ENCODE data around the gene GYG1.
A peak's percentile ranks its signal among the peaks of the same experiment; 100 is the strongest.

GYG1 gene

GRCh38 chr3:149021830-149022229 lies 30.5 kb downstream of the GYG1 start:
- no peak for TF ChIP-seq CTCF (IDR thresholded peaks at IDR 0.05; ENCODE audit: low read length, missing control alignments)
- no peak overlapping the region for H3K4me3 ChIP-seq (replicated peaks; ENCODE audit: low read depth, low read length)
- no peak for DNase-seq (ENCODE audit: low read depth)

- no peak for TF ChIP-seq CTCF (IDR thresholded peaks at IDR 0.05; ENCODE audit: low read length, missing control alignments)
- no peak overlapping the region for H3K4me3 ChIP-seq (replicated peaks; ENCODE audit: low read depth, low read length)
- no peak for DNase-seq (ENCODE audit: low read depth)
These were observed 32.6 kb downstream of the GYG1 start for GRCh38 chr3:149023951-149024350.

- no peak for TF ChIP-seq CTCF (IDR thresholded peaks at IDR 0.05; ENCODE audit: low read length, missing control alignments)
- no peak for DNase-seq (ENCODE audit: low read depth)
- H3K4me3 ChIP-seq (replicated peaks; ENCODE audit: low read depth, low read length): no peak overlapping the region
These were observed 35.4 kb downstream of the GYG1 start for GRCh38 chr3:149026718-149027117.

- no peak overlapping the region for H3K4me3 ChIP-seq (replicated peaks; ENCODE audit: low read depth, low read length)
- no peak for TF ChIP-seq CTCF (IDR thresholded peaks at IDR 0.05; ENCODE audit: low read length, missing control alignments)
- DNase-seq (ENCODE audit: low read depth): no peak
These were observed 39.8 kb downstream of the GYG1 start for GRCh38 chr3:149031096-149031495.

- no peak for DNase-seq (ENCODE audit: low read depth)
- H3K4me3 ChIP-seq (replicated peaks; ENCODE audit: low read depth, low read length): no peak overlapping the region
- no peak for TF ChIP-seq CTCF (IDR thresholded peaks at IDR 0.05; ENCODE audit: low read length, missing control alignments)
These were observed 46.3 kb downstream of the GYG1 start for GRCh38 chr3:149037684-149038083.

GRCh38 chr3:149038322-149038721 lies 47.0 kb downstream of the GYG1 start:
- no peak for DNase-seq (ENCODE audit: low read depth)
- no peak for TF ChIP-seq CTCF (IDR thresholded peaks at IDR 0.05; ENCODE audit: low read length, missing control alignments)
- H3K4me3 ChIP-seq (replicated peaks; ENCODE audit: low read depth, low read length): no peak overlapping the region

- peak; percentile 61 for DNase-seq (ENCODE audit: low read depth)
- no peak for TF ChIP-seq CTCF (IDR thresholded peaks at IDR 0.05; ENCODE audit: low read length, missing control alignments)
- H3K4me3 ChIP-seq (replicated peaks; ENCODE audit: low read depth, low read length): no peak overlapping the region
These were observed 51.5 kb downstream of the GYG1 start for GRCh38 chr3:149042789-149043386.

Measured in fibroblast of pulmonary artery (primary cell).